Umbilical cord (tissue), 2 donors: ENCODE results near the gene AGTR1. TPM values are rescaled to one million over a fixed set of nuclear protein-coding genes. Genes with fewer than 3 reads are reported as not detected.
"Not testable (repeated sequence)": the region's sequence is repeated elsewhere in the genome, so short reads cannot be mapped to it uniquely, and the experiment has no call there.

ENCODE experiments used
- DNase-seq: peaks from one replicate; pipeline ENCODE4 v3.0.0-alpha.2; 2015; ENCODE audit warnings: low spot score
- total RNA-seq: library from RNA; depleted of rRNA; stranded (reverse); fragments of >200 nt; gene quantifications from one replicate; pipeline ENCODE4 v1.2.3, GENCODE V29; 2014; ENCODE audit warnings: low replicate concordance; ENCODE audit not compliant: insufficient read depth

AGTR1 gene
- total RNA-seq, 1 donor from 2014 or later, result 22.1 TPM

DNA sequence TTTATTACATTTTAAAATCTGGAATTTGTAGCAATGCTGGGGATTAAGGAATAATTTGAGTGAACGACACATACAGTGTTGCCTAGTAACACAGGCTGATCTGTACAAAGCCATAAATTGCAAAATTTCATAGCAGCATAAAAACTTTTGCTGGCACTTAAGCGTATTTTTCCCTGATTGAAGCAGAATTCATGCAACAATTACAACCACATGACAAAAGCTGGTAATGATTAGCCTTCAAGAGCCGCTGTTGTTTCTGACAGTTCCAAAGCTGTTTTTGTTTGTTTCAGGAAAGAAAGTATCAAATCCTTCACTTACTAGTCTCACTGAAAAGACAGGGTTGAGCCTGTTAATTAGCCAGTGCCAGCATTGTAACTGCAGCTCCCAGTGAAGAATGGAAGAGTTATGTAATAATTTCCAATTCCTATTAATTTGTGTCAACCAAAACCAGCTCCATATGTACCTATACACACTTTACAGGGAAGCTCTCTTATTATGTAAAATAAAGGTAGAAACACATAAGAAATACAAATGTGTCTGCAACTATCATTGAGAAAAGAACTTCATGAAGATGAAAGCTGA is 60.7 kb downstream of the AGTR1 start:
- no peak for DNase-seq

DNA sequence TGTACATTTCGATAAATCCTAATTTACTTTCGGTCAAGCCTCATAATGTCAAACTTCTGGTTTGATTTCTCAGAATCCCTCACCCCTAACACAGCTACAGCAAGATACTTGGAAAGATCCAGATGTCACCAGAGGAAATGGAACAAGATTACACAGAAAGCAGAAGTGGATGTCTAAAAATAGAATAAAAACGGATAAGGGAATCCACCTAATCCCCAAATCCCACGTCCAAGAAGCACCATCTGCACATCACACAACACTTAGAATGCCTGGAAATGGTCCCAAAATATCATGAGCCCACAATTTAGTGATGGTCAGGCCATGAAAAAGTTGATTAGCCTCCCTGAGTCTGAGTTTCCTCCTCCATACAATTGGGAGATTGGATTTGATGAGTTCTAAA is 61.7 kb downstream of the AGTR1 start:
- peak; percentile 57 for DNase-seq

DNA sequence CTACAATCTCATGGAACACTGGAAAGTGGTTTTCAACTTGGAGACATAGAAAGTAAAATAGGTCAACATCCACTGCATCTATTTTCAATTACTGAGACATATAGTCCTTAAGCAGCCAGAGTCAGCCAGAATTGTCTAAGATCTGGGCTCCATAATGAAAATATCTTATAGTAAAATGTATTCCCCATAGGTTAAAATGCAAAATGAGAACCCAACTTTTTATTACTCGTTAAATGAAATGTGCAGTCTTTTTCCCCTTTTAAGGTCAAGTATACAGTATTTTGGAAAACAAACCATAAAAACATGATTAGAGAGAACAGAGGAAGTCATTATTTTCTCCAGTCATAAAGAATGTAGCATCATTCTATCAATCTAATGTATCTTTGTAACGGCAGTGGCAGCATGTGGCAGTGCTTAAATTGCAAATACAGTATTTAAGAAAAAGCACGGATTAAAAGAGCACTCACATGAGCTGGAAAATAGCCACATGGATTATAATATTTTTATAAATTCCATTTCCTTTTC is 65.5 kb downstream of the AGTR1 start:
- DNase-seq, result no peak

DNA sequence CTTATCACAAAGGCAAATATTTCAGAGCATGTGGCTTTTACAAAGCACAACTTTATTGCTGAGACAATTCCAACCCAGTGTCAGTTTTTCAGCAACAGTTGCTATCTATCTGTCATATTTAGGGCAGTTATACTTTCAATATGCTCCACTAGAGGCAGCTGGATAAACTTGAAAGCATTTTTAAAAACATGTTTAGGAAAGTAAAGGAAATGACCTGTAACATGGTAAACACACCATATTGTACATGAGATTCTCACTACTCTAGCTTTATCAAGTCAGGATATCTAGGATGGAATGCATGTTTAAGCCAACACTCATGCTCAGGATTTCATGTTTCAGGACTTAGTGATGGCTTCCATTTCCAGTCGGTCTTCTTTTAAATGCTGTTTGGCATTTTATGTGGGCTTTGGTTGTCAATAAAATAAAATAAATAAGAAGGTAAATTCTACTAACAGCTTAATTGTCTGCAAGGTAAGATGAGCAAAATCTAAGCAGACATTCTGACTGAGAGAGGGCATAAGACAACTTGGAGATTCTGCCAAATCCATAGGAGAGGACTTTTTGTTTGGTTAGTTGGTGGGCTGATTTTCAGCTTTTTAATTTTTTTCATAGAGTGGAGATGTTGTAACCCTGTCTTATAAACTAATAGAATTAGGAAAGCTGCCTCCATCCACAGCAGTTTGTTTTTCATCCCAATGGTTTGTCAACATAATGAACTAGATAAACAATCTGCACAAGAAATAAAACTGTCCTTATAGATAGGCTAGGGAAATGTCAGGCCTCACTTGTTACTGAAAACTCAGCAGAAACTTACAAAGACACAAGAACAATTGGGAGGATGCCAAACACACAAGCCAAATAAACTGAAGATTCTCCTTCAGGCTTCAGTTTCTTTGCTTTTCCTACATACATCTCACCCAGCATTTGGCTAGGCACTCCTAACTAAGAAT is 66.6 kb downstream of the AGTR1 start:
- DNase-seq, result peak; percentile 49

DNA sequence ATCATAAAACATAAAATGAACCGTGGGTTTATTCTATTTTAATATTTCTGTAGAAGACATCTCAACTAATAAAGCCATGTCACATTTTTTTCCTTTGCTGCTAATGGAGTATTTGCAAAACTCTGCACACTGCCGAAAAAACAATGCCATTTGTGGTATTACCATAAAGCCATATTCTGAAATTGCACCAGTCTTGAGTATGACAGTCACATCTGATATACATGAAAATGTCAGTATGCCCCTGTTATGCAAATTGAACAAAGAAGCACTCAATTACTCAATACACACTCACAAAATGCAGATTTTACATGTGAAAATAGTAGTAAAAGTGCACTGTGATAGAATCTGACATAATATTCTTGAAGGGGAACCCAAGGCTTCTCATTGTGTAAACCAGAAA is 74.7 kb downstream of the AGTR1 start:
- DNase-seq, result no peak

DNA sequence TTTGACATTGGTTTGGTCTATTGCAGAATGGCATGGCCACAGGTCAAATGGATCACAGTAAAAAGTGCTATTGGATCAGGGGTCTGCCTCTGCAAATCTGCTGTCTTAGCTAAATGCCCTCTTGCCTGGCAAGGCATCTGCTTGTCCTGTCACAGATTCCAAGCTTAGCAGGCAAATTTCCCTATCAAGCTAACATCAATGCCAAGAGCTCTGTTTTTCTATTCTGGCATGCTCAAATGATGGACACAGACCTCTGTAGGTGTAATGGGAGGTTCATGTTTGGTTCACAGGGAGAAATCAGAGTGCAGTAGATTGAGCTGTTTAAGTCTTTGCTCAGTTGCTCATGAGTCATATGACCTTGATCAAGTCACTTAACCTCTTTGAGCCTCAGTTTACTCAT is 75.1 kb downstream of the AGTR1 start:
- DNase-seq, result no peak

DNA sequence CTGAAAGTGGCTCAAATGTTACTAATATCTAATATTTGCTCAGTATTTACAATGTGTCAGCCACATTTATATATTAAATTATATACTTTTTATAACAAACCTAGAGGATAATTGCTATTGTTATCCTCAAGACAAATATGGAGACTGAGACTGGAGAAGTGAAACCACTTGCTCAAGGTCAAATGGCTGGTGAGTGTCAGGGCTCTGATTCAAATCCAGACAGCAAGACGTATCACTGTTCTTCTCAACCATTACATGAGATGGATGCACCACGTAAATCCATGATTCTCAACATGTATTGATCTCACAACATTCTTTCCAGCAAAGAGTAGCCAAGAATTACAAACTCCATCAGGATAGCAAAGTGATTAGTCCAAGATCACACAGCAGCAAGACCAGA is 76.1 kb downstream of the AGTR1 start:
- no peak for DNase-seq

DNA sequence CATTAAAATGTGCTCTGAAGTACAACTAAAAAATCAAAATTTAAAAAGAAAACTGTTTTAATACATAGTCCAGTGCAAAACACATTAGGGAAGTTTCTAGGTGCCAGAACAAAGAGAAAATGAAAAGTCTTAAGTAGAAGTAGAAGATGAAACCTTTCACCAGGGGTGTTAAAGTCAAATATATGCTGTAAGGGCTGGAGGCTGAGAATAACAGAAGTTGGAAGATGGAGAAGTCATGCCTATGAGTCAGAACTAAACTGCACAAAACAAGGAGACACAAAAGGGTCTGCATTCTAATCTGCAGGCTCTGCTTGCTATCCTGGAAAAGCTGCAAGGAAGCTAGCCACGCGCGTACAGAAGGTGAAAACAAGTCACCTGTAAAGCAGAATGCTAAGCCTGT is 81.2 kb downstream of the AGTR1 start:
- no peak for DNase-seq

DNA sequence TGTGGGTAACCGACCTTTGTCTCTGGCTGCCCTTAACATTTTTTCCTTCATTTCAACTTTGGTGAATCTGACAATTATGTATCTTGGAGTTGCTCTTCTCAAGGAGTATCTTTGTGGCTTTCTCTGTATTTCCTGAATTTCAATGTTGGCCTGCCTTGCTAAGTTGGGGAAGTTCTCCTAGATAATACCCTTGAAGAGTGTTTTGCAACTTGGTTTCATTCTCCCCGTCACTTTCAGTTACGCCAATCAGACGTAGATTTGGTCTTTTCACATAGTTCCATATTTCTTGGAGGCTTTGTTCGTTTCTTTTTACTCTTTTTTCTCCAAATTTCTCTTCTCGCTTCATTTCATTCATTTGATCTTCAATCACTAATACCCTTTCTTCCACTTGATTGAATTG is 87.3 kb downstream of the AGTR1 start:
- not testable (repeated sequence) for DNase-seq

DNA sequence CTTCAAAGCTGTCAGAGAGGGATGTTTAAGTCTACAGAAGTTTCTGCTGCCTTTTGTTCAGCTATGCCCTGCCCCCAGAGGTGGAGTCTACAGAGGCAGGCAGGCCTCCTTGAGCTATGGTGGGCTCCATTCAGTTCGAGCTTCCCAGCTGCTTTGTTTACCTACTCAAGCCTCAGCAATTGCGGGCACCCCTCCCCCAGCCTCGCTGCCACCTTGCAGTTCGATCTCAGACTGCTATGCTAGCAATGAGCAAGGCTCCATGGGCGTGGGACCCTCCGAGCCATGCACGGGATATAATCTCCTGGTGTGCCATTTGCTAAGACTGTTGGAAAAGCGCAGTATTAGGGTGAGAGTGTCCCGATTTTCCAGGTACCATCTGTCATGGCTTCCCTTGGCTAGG is 88.5 kb downstream of the AGTR1 start:
- DNase-seq, result not testable (repeated sequence)

DNA sequence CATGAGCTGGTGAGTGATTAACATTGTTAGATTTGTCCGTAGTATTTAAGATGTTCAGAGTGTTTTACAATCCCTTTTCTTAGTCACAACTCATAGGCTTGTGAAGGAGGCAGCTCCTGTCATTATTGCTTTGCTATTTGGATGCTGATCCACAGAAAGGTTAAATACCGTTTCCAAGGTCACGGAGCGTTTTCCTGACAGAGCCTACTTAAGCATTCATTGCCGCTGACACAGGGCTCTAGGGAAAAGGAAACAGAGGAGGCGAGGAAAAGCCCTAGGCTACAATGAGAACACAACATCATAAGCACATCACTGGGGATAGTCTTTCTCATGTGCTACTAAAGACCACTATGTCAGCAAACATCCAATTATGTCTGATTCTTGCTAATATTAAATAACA is 91.4 kb downstream of the AGTR1 start:
- no peak for DNase-seq

DNA sequence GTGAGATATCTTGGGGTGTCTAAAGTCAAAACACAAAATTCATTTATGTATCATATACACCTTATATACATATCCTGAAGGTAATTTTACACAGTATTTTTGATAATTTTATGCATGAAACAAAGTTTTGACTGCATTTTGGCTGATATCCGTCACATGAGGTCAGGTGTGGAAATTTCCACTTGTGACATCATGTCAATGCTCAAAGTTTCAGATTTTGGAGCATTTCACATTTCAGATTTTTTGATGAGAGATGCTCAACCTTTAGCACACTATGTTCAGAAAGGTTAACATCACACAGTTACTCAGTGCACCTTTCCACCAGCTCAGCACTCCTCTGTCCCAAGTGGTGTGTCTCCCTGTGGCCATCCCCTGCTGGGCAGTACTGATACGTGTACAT is 92.2 kb downstream of the AGTR1 start:
- no peak for DNase-seq

DNA sequence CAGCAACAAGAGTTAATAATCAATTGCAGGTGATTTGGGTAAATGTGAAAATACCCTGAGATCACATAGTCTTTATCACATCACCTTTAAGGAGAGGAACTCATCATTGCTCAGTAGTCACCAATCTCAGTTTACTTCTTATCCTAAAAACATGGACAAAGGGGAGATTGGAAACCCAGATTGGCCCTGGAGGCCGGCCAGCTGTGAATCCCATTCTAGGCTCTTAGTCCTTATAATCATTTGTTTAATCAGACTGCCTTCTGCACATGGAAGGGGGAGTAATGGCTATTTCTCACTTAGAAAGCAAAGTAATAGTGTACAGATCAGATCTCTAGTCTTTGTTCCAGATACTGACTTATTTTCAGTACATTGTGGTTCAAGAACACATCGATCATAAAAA is 92.7 kb downstream of the AGTR1 start:
- DNase-seq, result no peak

DNA sequence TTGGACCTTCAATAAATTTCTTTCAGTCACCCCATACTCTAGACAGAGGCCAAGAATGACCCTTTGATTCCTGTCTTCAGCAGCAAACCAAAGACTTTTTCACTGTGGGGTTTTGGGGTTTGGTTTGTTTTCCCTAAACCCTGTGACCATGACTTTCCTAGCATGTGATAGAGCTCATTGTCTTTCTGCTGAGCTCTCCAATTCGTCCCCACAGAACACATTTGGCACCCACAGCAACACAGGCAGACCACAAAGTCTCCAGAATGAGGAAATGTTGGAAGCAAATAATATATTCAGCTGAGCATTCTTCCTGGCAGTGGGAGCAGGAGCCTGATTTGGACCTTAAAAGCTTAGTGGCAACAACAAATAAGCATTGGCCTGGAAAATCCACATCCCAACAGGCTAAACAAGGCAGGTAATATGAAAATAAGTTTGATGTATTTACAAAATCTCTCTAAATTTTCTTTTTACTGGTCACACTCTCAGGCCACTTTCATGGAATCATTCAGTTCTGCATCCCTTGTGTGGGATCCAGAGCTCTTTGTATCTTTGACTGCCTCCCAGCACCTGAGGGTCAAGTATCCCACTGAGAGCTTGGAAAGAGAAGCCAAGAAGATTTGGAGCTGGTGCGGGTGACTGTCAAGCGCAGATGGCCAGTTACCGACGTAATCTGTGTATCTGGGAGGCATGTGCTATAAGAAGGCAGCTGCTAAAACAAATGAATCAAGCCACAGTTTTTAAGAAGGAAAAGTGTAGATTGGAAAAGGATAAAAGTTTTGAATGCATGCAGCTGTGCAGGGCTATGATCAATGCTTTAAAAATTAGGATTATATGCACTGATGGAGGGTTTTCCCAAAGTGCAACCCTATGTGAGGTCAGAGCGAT is 93.4 kb downstream of the AGTR1 start:
- peak; percentile 9 for DNase-seq

DNA sequence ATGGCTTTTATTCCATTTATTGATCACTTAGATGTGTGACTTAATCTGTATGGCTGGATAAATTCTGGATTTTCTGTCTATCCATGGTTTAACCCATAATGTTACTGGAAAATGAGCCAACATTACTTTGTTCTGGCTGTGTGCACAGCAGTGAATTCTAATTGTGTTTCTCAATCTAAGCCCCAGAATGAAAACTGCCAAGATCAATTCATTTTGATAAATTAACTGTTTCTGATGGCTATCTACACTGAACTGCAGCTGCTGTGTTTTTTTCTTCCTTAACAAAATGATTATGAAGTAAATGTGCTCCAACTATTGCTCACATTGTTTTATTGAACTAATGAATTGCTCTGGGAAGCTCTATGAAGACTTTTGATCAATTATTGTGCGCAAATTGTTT is 94.2 kb downstream of the AGTR1 start:
- DNase-seq, result no peak

DNA sequence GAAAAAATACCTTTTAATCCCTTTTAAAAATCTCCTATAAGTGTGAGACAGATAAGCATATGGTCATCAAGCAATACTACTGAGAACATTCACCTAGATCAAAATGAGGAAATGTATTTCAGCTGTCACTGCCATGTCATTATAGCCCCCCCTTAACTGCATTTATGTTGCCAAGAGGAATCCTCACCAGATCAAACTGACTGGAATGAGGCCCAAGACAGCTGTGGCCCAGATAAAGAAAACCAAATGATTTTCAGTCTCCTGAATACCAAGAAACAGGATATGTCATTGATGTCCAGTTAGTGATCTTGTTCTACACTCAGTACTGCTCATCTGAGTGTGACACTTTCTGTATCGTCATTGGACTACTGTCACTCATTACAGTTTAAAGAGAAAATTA is 94.8 kb downstream of the AGTR1 start:
- no peak for DNase-seq

Other genes starting within 250 kb of the AGTR1 start
- 4.6 TPM for gene CPB1, start 129.9 kb downstream of the AGTR1 start, total RNA-seq
- 12.3 TPM for gene CPA3, start 167.4 kb downstream of the AGTR1 start, total RNA-seq